Activated CD8-positive, alpha-beta memory T cell treated with anti-CD3 and anti-CD28 coated beads, Interleukin-2, amount 50 U/mL, for 4 hours (primary cell): ENCODE measurements around the gene SHISAL1.
"Not testable (repeated sequence)": the region's sequence is repeated elsewhere in the genome, so short reads cannot be mapped to it uniquely, and the experiment has no call there.

Source experiments
- DNase-seq: peaks from one replicate; pipeline ENCODE4 v3.0.0-alpha.2; 2020

The SHISAL1 gene

GRCh38 chr22:44256556-44257485, 55.9 kb downstream of the SHISAL1 start:
- no peak for DNase-seq

GRCh38 chr22:44256085-44256484, 56.7 kb downstream of the SHISAL1 start:
- DNase-seq, result no peak

- DNase-seq, result no peak
Observed at GRCh38 chr22:44254811-44255210, 57.9 kb downstream of the SHISAL1 start.

GRCh38 chr22:44249376-44250147, 63.2 kb downstream of the SHISAL1 start:
- DNase-seq, result no peak

- DNase-seq, result no peak
Observed at GRCh38 chr22:44248926-44249325, 63.8 kb downstream of the SHISAL1 start.

- no peak for DNase-seq
Observed at GRCh38 chr22:44247923-44248892, 64.5 kb downstream of the SHISAL1 start.

- no peak for DNase-seq
Observed at GRCh38 chr22:44247346-44247745, 65.4 kb downstream of the SHISAL1 start.

- no peak for DNase-seq
Observed at GRCh38 chr22:44246615-44247326, 66.0 kb downstream of the SHISAL1 start.

GRCh38 chr22:44245867-44246266, 66.9 kb downstream of the SHISAL1 start:
- DNase-seq, result no peak

GRCh38 chr22:44245438-44245837, 67.3 kb downstream of the SHISAL1 start:
- DNase-seq, result no peak

GRCh38 chr22:44244265-44244822, 68.4 kb downstream of the SHISAL1 start:
- DNase-seq, result no peak

GRCh38 chr22:44243761-44244160, 69.0 kb downstream of the SHISAL1 start:
- DNase-seq, result no peak

GRCh38 chr22:44242946-44243724, 69.6 kb downstream of the SHISAL1 start:
- DNase-seq, result no peak

GRCh38 chr22:44241121-44241520, 71.6 kb downstream of the SHISAL1 start:
- DNase-seq, result not testable (repeated sequence)

GRCh38 chr22:44237290-44237689, 75.5 kb downstream of the SHISAL1 start:
- DNase-seq, result no peak

- DNase-seq, result not testable (repeated sequence)
Observed at GRCh38 chr22:44234372-44234771, 78.4 kb downstream of the SHISAL1 start.

- no peak for DNase-seq
Observed at GRCh38 chr22:44231233-44231632, 81.5 kb downstream of the SHISAL1 start.

- no peak for DNase-seq
Observed at GRCh38 chr22:44229809-44230208, 82.9 kb downstream of the SHISAL1 start.

- no peak for DNase-seq
Observed at GRCh38 chr22:44229331-44229730, 83.4 kb downstream of the SHISAL1 start.

GRCh38 chr22:44225812-44226211, 86.9 kb downstream of the SHISAL1 start:
- no peak for DNase-seq
